Type B pancreatic cell (in vitro differentiated cells): Measurements from ENCODE around the gene EGFLAM. TPM values are rescaled to one million over a fixed set of nuclear protein-coding genes. Genes with fewer than 3 reads are reported as not detected.

ENCODE experiments used
- DNase-seq: peaks from one replicate; pipeline ENCODE4 v3.0.0; 2021; ENCODE audit warnings: mixed read lengths; ENCODE audit not compliant: unreplicated experiment; ENCODE audit errors: extremely low spot score
- H3K27ac Mint-ChIP-seq: 2 replicates; pipeline ENCODE4 v1.8.0; 2021; ENCODE audit warnings: mild to moderate bottlenecking, mixed read lengths
- H3K27me3 Mint-ChIP-seq: 2 replicates; pipeline ENCODE4 v1.8.0; 2021; ENCODE audit warnings: mixed read lengths
- H3K36me3 Mint-ChIP-seq: 2 replicates; pipeline ENCODE4 v1.8.0; 2021; ENCODE audit warnings: mixed read lengths
- H3K4me1 Mint-ChIP-seq: one replicate; pipeline ENCODE4 v1.8.0; 2021; ENCODE audit warnings: mixed read lengths; ENCODE audit not compliant: unreplicated experiment
- H3K4me3 Mint-ChIP-seq: 2 replicates; pipeline ENCODE4 v1.8.0; 2021; ENCODE audit warnings: mild to moderate bottlenecking, mixed read lengths
- H3K9me3 Mint-ChIP-seq: 2 replicates; pipeline ENCODE4 v1.8.0; 2021; ENCODE audit warnings: mixed read lengths
- total RNA-seq: library from RNA; stranded (reverse); gene quantifications from 2 replicates; pipeline ENCODE4 v1.2.1, GENCODE V29; 2021; ENCODE audit warnings: low replicate concordance
- TF ChIP-seq, protein P1 (sequence below): fragments of 200-600 bp; sonication (generic); conservative IDR thresholded peaks from 2 replicates; pipeline ENCODE4 v1.5.0; 2021; ENCODE audit warnings: antibody characterized with exemption, mild to moderate bottlenecking

EGFLAM gene
- total RNA-seq, 1 donor from 2014 or later = 4.8 TPM

DNA sequence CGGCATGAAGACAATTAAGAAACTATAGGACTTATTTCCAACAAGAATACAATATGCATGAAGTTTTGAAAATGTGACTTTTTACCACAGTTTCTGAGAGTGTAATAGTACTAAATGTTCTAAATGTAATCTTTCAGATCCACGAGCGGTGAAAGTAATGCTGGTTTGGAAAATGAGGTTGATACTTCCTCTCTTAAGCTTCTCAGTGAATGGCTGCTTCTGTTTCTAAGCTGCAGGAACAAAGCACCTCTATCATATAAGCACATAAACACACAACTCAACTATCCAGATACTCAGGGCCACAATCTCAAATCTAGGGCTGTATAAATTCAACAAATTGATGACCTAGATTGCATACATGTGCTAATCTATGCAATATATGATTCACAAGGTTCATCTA, 219.8 kb downstream of the EGFLAM start:
- TF ChIP-seq, protein P1, sequence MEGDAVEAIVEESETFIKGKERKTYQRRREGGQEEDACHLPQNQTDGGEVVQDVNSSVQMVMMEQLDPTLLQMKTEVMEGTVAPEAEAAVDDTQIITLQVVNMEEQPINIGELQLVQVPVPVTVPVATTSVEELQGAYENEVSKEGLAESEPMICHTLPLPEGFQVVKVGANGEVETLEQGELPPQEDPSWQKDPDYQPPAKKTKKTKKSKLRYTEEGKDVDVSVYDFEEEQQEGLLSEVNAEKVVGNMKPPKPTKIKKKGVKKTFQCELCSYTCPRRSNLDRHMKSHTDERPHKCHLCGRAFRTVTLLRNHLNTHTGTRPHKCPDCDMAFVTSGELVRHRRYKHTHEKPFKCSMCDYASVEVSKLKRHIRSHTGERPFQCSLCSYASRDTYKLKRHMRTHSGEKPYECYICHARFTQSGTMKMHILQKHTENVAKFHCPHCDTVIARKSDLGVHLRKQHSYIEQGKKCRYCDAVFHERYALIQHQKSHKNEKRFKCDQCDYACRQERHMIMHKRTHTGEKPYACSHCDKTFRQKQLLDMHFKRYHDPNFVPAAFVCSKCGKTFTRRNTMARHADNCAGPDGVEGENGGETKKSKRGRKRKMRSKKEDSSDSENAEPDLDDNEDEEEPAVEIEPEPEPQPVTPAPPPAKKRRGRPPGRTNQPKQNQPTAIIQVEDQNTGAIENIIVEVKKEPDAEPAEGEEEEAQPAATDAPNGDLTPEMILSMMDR = no peak
- Mint-ChIP-seq H3K4me3 (no peak overlapping the region), H3K27ac (no peak overlapping the region), H3K9me3 (no peaks in the 10 kb centered on the region), H3K27me3 (no peaks in the 10 kb centered on the region), H3K36me3 (no peaks in the 10 kb centered on the region), H3K4me1 (peaks cover 11% of the 10 kb centered on the region)
- no peak for DNase-seq

DNA sequence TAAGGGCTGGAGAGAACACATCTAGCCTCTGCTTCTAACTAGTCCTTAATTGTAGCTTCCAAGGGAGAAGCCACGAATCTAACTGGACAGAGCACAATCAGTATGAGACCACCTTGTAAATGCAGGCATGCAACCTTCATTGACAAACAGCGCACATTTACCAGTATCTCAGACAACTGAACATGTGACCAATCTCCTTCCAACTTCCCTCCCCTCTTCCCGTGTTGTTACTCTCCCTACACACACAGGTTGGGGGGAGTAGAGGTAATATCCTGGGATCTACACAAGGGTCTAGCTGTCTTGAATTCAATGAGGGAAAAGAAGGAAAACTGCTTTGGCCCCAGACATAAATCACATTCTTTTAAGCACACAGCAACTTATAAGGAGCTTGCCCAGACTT, 220.5 kb downstream of the EGFLAM start:
- Mint-ChIP-seq H3K4me1 (peaks cover 11% of the 10 kb centered on the region), H3K27me3 (no peaks in the 10 kb centered on the region), H3K36me3 (no peaks in the 10 kb centered on the region), H3K27ac (no peak overlapping the region), H3K4me3 (no peak overlapping the region), H3K9me3 (no peaks in the 10 kb centered on the region)
- no peak for DNase-seq
- TF ChIP-seq, protein P1 = no peak

DNA sequence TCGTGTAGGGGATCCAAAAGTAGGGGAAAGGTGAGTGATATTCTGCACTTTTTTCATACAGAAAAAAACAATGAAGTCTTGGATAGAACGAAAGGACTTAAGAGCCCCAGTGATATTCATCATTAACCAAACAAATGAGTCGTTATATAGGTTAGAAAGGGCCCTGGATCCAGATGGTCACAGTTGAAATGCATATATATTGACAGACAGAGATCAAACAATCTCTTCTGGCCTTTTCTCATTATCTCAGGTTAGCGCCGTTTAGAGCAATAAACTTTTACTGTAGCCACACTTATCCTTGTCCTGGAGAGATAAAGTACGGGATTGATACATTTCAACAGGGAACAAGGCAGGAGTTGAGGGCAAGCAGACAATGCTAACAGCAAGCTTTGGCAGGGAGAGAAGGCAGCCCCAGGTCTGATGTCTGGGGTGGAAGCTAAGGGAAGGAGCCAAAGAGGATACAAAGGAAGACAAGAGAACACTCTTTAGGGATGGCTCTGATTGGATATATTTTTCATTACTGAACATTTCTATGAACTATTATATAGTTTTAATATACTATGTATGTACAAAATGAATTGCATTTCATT, 221.1 kb downstream of the EGFLAM start:
- no peak for DNase-seq
- H3K4me3 Mint-ChIP-seq = peak overlapping the region; percentile 48
- H3K4me1 Mint-ChIP-seq = peaks cover 11% of the 10 kb centered on the region
- no peaks in the 10 kb centered on the region for H3K9me3 Mint-ChIP-seq
- no peaks in the 10 kb centered on the region for H3K27me3 Mint-ChIP-seq
- TF ChIP-seq, protein P1 = no peak
- no peak overlapping the region for H3K27ac Mint-ChIP-seq
- no peaks in the 10 kb centered on the region for H3K36me3 Mint-ChIP-seq

DNA sequence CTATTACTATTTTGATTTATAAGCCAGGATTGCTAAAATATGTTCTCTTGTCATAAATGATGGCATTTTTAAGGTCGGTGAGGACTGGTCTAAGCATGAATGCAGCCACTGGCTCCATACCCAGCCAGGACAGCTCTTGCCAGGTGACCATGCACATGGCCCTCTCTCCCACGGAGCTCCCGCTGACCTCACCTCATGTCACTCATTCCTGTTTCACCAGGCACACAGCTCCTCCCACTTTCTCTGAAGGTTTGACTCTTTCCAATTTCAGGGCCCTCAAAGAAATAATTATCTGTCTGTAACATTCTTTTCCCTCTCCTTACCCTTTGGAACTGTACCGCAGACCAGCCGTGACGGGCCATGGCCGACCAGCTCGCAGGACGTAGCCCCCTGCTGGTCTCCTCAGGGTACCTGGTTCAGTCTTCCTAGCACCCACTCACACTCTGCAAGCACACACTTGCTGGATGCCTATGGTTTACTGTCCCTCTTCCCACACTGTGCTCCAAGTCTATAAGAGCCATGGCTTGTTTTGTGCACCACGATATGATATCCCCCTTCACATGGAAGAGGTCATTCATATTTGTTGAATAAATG, 225.5 kb downstream of the EGFLAM start:
- peaks cover 5% of the 10 kb centered on the region for H3K36me3 Mint-ChIP-seq
- DNase-seq = no peak
- TF ChIP-seq, protein P1 = peak; percentile 20
- peaks cover 12% of the 10 kb centered on the region for H3K4me1 Mint-ChIP-seq
- no peaks in the 10 kb centered on the region for H3K9me3 Mint-ChIP-seq
- H3K4me3 Mint-ChIP-seq = no peak overlapping the region
- H3K27me3 Mint-ChIP-seq = no peaks in the 10 kb centered on the region
- H3K27ac Mint-ChIP-seq = no peak overlapping the region

DNA sequence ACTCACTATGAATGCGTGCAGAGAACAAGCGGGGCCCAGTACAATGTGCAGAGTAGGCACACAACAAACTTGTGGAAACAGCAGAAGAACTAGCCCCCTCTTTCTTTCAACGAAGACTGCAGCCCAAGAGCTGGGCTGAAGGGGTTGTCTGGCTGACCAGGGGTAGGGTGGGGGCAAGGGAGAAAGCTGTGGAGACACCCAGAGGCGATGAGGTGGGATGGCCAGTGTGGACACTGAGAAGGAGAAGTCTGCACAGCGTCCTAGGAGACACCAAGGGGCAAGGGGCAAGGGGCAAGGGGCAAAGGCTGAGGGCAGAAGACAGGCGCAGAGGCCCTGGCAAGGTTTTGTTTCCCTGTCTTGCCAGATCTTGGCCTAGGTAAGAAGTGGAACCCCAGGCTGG, 235.8 kb downstream of the EGFLAM start:
- Mint-ChIP-seq H3K4me1 (no peaks in the 10 kb centered on the region), H3K9me3 (no peaks in the 10 kb centered on the region), H3K36me3 (peaks cover 15% of the 10 kb centered on the region), H3K27me3 (no peaks in the 10 kb centered on the region), H3K27ac (no peak overlapping the region), H3K4me3 (no peak overlapping the region)
- TF ChIP-seq, protein P1 = no peak
- no peak for DNase-seq
